Measurements from ENCODE around the gene SKI. TPM values are rescaled to one million over a fixed set of nuclear protein-coding genes. Genes with fewer than 3 reads are reported as not detected.

Gene SKI
- total RNA-seq, 3 donors from 2014 or later = 22.1 to 33.8 (median 26.7) TPM

DNA sequence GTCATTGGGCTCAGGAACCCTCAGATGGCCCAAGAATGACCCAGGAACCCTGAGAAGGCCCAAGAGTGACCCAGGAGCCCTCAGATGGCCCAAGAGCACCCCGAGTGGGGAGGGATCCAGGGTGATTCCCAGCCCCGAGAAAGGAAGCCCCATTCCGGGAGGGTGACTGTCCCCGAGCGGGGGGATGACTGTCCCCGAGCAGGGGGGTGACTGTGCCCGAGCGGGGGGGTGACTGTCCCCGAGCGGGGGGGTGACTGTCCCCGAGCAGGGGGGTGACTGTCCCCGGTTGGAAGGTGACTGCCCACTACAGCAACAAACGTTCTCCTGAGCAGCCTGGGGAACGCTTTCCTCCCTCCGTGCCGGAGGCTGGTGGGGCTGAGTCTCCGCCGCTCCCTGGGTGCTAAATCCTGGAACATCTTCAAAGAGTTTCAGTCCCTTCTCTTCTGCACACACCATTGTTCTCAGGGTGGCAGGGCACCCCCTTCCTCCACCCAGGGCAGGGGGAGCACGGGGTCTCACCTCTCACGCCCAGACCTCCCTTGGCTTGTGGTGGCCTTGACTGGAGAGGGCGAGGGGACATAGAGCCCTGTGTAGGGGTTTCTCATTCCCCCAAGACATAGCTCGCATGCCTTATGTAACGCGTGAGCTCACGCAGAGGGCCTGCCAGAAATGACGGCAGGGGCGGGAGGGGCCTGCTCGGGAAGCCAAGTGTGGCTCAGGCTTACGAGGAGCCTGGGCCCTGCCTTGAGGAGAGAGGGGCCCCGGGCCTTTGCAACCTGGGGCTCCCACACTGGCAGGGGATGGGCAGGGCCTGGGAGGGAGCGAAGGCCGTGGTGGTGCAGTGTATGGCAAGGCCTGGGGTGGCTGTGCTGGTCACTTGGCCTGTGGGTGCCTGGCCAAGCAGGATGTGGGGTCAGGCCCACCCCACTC is 14.3 kb upstream of the SKI start:
- TF ChIP-seq POLR2AphosphoS5 (IDR thresholded peaks at IDR 0.05) (peak; percentile 67 to 88 (median 69)), CTCF (IDR thresholded peaks at IDR 0.05) (no peak)
- H3K27me3 ChIP-seq = no peaks in the 10 kb centered on the region
- no peaks in the 10 kb centered on the region for H3K36me3 ChIP-seq
- H3K4me1 ChIP-seq = peaks cover 18 to 24% of the 10 kb centered on the region in 2 donors
- intact Hi-C loops (cut with DNase I; ENCODE audit: low total_unique reads) = no loop called here
- peak overlapping the region; percentile 92 to 94 for H3K27ac ChIP-seq
- peak overlapping the region; percentile 28 to 60 (median 41) for H3K4me3 ChIP-seq
- DNase-seq (ENCODE audit: low spot score in 2 of 2) = peak in 1 of 2 donors; percentile 84
- H3K9me3 ChIP-seq = no peaks in the 10 kb centered on the region

- intact Hi-C loops (cut with DNase I; ENCODE audit: low total_unique reads) = no loop called here
- DNase-seq (ENCODE audit: low spot score in 2 of 2) = no peak
- peaks cover 18 to 24% of the 10 kb centered on the region in 2 donors for H3K4me1 ChIP-seq
- H3K27ac ChIP-seq = peak overlapping the region; percentile 92 to 94
- no peaks in the 10 kb centered on the region for H3K27me3 ChIP-seq
- H3K9me3 ChIP-seq = no peaks in the 10 kb centered on the region
- no peaks in the 10 kb centered on the region for H3K36me3 ChIP-seq
- H3K4me3 ChIP-seq = peak overlapping the region in 2 of 3 donors; percentile 41 to 60
- TF ChIP-seq POLR2A (IDR thresholded peaks at IDR 0.05) = no peak
- TF ChIP-seq CTCF (IDR thresholded peaks at IDR 0.05) = no peak
- TF ChIP-seq POLR2AphosphoS5 (IDR thresholded peaks at IDR 0.05) = no peak
These were observed 13.4 kb upstream of the SKI start for GRCh38 chr1:2214541-2215241.

GRCh38 chr1:2215329-2215728 is 12.8 kb upstream of the SKI start:
- no peak for DNase-seq (ENCODE audit: low spot score in 2 of 2)
- no peaks in the 10 kb centered on the region for H3K36me3 ChIP-seq
- no peaks in the 10 kb centered on the region for H3K27me3 ChIP-seq
- H3K4me1 ChIP-seq = peaks cover 18 to 24% of the 10 kb centered on the region in 2 donors
- no peak overlapping the region for H3K4me3 ChIP-seq
- H3K27ac ChIP-seq = peak overlapping the region; percentile 92 to 94
- TF ChIP-seq POLR2AphosphoS5 (IDR thresholded peaks at IDR 0.05) = no peak
- no peak for TF ChIP-seq CTCF (IDR thresholded peaks at IDR 0.05)
- no peak for TF ChIP-seq POLR2A (IDR thresholded peaks at IDR 0.05)
- intact Hi-C loops (cut with DNase I; ENCODE audit: low total_unique reads) = no loop called here
- no peaks in the 10 kb centered on the region for H3K9me3 ChIP-seq

DNA sequence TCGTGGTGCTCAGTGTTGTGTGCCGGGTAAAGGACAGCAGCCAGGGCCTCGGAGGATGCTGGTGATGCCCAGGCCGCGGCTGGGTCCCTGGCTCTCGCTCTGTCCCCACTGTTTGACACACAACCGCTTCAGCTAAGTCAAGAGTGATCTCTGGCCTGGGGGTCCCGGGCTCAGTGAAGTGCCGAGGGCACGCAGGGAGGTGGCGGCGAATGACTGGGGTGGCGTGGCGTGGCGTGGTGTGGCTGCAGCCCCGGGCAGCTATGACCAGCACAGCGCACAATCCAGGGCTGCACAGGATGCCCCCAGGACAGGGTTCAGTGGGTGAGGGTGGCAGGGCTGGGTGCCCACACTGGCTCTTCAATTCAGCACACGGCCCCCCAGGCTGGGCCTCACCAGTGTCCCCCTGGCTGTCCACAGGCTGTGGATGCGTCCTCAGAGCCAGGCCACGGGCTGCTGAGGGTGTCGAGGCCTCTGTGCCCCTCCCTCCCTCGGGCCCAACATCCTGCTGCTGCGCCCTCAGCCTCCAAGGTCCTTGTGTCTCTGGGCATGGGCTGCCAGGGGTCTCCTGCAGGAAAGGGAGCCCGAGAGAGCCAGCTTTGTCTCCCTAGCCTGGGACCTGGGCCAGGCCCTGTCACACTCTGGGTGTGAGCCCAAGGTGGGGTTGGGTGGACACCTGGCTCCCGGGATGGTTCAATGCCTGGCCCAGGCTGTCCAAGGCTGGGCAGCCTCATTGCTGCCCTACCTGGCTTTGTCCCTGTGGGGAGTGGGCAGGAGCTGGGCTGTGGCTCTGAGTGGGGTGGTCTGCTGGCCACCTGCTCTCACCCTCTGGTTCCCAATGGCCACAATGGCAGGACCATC is 12.0 kb upstream of the SKI start:
- Histone ChIP-seq H3K27ac (no peak overlapping the region), H3K9me3 (no peaks in the 10 kb centered on the region), H3K4me1 (peaks cover 18 to 24% of the 10 kb centered on the region in 2 donors), H3K4me3 (no peak overlapping the region), H3K36me3 (no peaks in the 10 kb centered on the region), H3K27me3 (no peaks in the 10 kb centered on the region)
- intact Hi-C loops (cut with DNase I; ENCODE audit: low total_unique reads) = no loop called here
- DNase-seq (ENCODE audit: low spot score in 2 of 2) = no peak
- TF ChIP-seq POLR2AphosphoS5 (IDR thresholded peaks at IDR 0.05) = no peak
- no peak for TF ChIP-seq POLR2A (IDR thresholded peaks at IDR 0.05)
- no peak for TF ChIP-seq CTCF (IDR thresholded peaks at IDR 0.05)

Measured in breast epithelium (tissue), 4 donors.